Astrocyte (in vitro differentiated cells and primary cell): ENCODE data around the gene CDKAL1.

ENCODE experiments used
- CTCF ChIP-seq: IDR thresholded peaks from 2 replicates; pipeline ENCODE4 v1.5.1; 2011; ENCODE audit warnings: low read depth, mild to moderate bottlenecking, inconsistent platforms, low read length, moderate library complexity; ENCODE audit not compliant: insufficient read depth
- EZH2 ChIP-seq: IDR thresholded peaks from 2 replicates; pipeline ENCODE4 v1.6.1; 2012; ENCODE audit warnings: mild to moderate bottlenecking, low read length, inconsistent platforms; ENCODE audit not compliant: insufficient read depth

GRCh38 chr6:20985821-20986220, 451.6 kb downstream of the CDKAL1 start:
- TF ChIP-seq CTCF = no peak
- TF ChIP-seq EZH2 = no peak
